SK-N-SH (cell line): ENCODE results near the gene SLC37A1. TPM values are rescaled to one million over a fixed set of nuclear protein-coding genes. Genes with fewer than 3 reads are reported as not detected.

ENCODE experiments used
- CTCF ChIA-PET: fragments of 300-600, 350-600 bp; formaldehyde crosslinking; extraction: SDS; loops from one replicate; lab custom pipeline; 2021; lab: Yijun Ruan, JAX
- POLR2A ChIA-PET: fragments of 350-600 bp; sonication (Branson Sonifier 250); formaldehyde crosslinking; extraction: SDS; loops from one replicate; lab custom pipeline; 2020; ENCODE audit warnings: antibody characterized with exemption, inconsistent platforms; lab: Yijun Ruan, JAX
- DNase-seq: peaks from one replicate; pipeline ENCODE4 v3.0.0; 2012
- H2AFZ ChIP-seq: fragments of 200-600 bp; sonication (generic); 2 replicates; pipeline ENCODE4 v1.8.1; 2016; ENCODE audit warnings: antibody characterized with exemption, mild to moderate bottlenecking, low read depth
- H3F3A ChIP-seq: fragments of 200-600 bp; sonication (generic); replicated peaks from 2 replicates; pipeline ENCODE3; 2016; ENCODE audit warnings: antibody characterized with exemption, mild to moderate bottlenecking; ENCODE audit not compliant: insufficient read depth
- H3K27ac ChIP-seq, 2 experiments: fragments of 200-500 bp in 1 of 2; fragments of 200-600 bp in 1 of 2; sonication (Bioruptor generic) in 1 of 2; sonication (generic), shearing (Covaris generic) in 1 of 2; 2 replicates each; pipeline versions ENCODE4 v1.5.1 to v1.6.1; 2014 to 2016; ENCODE audit warnings: low read depth in 2 of 2, inconsistent platforms in 1 of 2, low read length in 1 of 2, mild to moderate bottlenecking in 1 of 2, mixed read lengths in 1 of 2
- H3K27me3 ChIP-seq: fragments of 200-600 bp; sonication (generic), shearing (Covaris generic); 2 replicates; pipeline ENCODE4 v1.6.1; 2016; ENCODE audit warnings: mixed run types; ENCODE audit not compliant: insufficient read depth
- H3K36me3 ChIP-seq, 2 experiments: fragments of 200-500 bp in 1 of 2; fragments of 200-600 bp in 1 of 2; sonication (Bioruptor generic) in 1 of 2; sonication (generic) in 1 of 2; replicated peaks in 1 of 2; 2 replicates each; pipeline versions ENCODE3 to v1.5.1; 2014 to 2016; ENCODE audit warnings: low read length in 1 of 2, mild to moderate bottlenecking in 1 of 2; ENCODE audit not compliant: insufficient read depth in 2 of 2, control insufficient read depth in 1 of 2
- H3K4me1 ChIP-seq, 2 experiments: fragments of 200-500 bp in 1 of 2; fragments of 200-600 bp in 1 of 2; sonication (Bioruptor generic) in 1 of 2; sonication (generic), shearing (Covaris generic) in 1 of 2; 2 replicates each; pipeline versions ENCODE4 v1.5.1 to v1.6.1; 2014 to 2016; ENCODE audit warnings: low read depth in 1 of 2, low read length in 1 of 2, mixed run types in 1 of 2; ENCODE audit not compliant: insufficient read depth in 2 of 2, control insufficient read depth in 1 of 2
- H3K4me2 ChIP-seq: fragments of 200-600 bp; sonication (generic), shearing (Covaris generic); 2 replicates; pipeline ENCODE4 v1.6.1; 2017; ENCODE audit warnings: mixed run types
- H3K4me3 ChIP-seq, 2 experiments: fragments of 200-500 bp in 1 of 2; fragments of 200-600 bp in 1 of 2; sonication (Bioruptor generic) in 1 of 2; sonication (generic), shearing (Covaris generic) in 1 of 2; 2 replicates each; pipeline versions ENCODE4 v1.5.1 to v1.8.1; 2014 to 2016; ENCODE audit warnings: low read depth in 2 of 2, inconsistent platforms in 1 of 2, low read length in 1 of 2, mild to moderate bottlenecking in 1 of 2, mixed read lengths in 1 of 2, moderate library complexity in 1 of 2
- H3K79me2 ChIP-seq: fragments of 200-600 bp; sonication (generic); 2 replicates; pipeline ENCODE4 v1.8.1; 2017; ENCODE audit warnings: mild to moderate bottlenecking; ENCODE audit not compliant: insufficient read depth
- H3K9ac ChIP-seq: fragments of 200-600 bp; sonication (generic); 2 replicates; pipeline ENCODE4 v1.6.1; 2017; ENCODE audit warnings: mixed run types
- H3K9me2 ChIP-seq: fragments of 200-600 bp; sonication (generic); 2 replicates; pipeline ENCODE4 v1.6.1; 2017; ENCODE audit warnings: mixed run types
- H3K9me3 ChIP-seq: fragments of 200-600 bp; sonication (generic); 2 replicates; pipeline ENCODE4 v1.6.1; 2017; ENCODE audit warnings: mixed run types, mild to moderate bottlenecking, moderate library complexity
- H4K20me1 ChIP-seq: fragments of 200-600 bp; sonication (generic); 2 replicates; pipeline ENCODE4 v1.6.1; 2017; ENCODE audit warnings: mild to moderate bottlenecking, mixed run types; ENCODE audit not compliant: insufficient read depth
- EZH2phosphoT487 ChIP-seq: fragments of 200-600 bp; sonication (generic); IDR thresholded peaks from 2 replicates; pipeline ENCODE4 v1.6.1; 2017; ENCODE audit warnings: low read depth, mixed run types, mild to moderate bottlenecking, antibody characterized with exemption, moderate library complexity, borderline replicate concordance
- FOXJ3 ChIP-seq: sonication (generic); formaldehyde crosslinking; IDR thresholded peaks from 2 replicates; pipeline ENCODE4 v1.5.1; 2020; ENCODE audit warnings: mild to moderate bottlenecking, missing genetic modification reagents
- JUND ChIP-seq: IDR thresholded peaks from 2 replicates; pipeline ENCODE4 v1.4.0; 2012
- MEF2A ChIP-seq: IDR thresholded peaks from 2 replicates; pipeline ENCODE4 v1.4.0; 2012; ENCODE audit warnings: low read depth, borderline replicate concordance
- MXI1 ChIP-seq: IDR thresholded peaks from 2 replicates; pipeline ENCODE4 v1.6.1; 2012; ENCODE audit warnings: mild to moderate bottlenecking, low read depth, low read length, improper control_type of control experiment
- POLR2AphosphoS5 ChIP-seq: IDR thresholded peaks from 2 replicates; pipeline ENCODE4 v1.6.1; 2012; ENCODE audit warnings: low read depth, low read length
- RAD21 ChIP-seq: IDR thresholded peaks from 2 replicates; pipeline ENCODE4 v1.6.1; 2012; ENCODE audit warnings: mild to moderate bottlenecking, low read length
- RFX5 ChIP-seq: IDR thresholded peaks from 2 replicates; pipeline ENCODE4 v1.6.1; 2012; ENCODE audit warnings: mild to moderate bottlenecking, improper control_type of control experiment, low read length
- SMC3 ChIP-seq: IDR thresholded peaks from 2 replicates; pipeline ENCODE4 v1.6.1; 2012; ENCODE audit warnings: low read depth, low read length, improper control_type of control experiment
- WGBS: methylation state at CpG from one replicate; pipeline ENCODE4 v1.1.6; 2017; ENCODE audit warnings: low lambda C conversion rate; 5-methylcytosine and 5-hydroxymethylcytosine counted together
- polyA plus RNA-seq, 3 experiments: library from polyadenylated mRNA; depleted of rRNA; stranded (reverse); fragments of >200 nt; gene quantifications; 2 replicates each; pipeline ENCODE4 v1.2.3, GENCODE V29; 2012
- TF ChIP-seq, protein P1 (sequence below): fragments of 200-600 bp; sonication (generic); IDR thresholded peaks from 2 replicates; pipeline ENCODE4 v1.6.1; 2017; ENCODE audit warnings: antibody characterized with exemption, mild to moderate bottlenecking, moderate library complexity
- TF ChIP-seq, protein P2 (sequence below): IDR thresholded peaks from 2 replicates; pipeline ENCODE4; 2012
- TF ChIP-seq, protein P3 (sequence below): fragments of 150-350 bp; IDR thresholded peaks from 2 replicates; pipeline ENCODE4 v1.6.1; 2017; ENCODE audit warnings: antibody characterized with exemption, low read length, low read depth, borderline replicate concordance
- TF ChIP-seq, protein P4 (sequence below): IDR thresholded peaks from 2 replicates; pipeline ENCODE4 v1.4.0; 2012; ENCODE audit warnings: low read depth, borderline replicate concordance
- TF ChIP-seq, protein P5 (sequence below): IDR thresholded peaks from 2 replicates; pipeline ENCODE4 v1.6.1; 2012; ENCODE audit warnings: mild to moderate bottlenecking, low read depth, low read length, moderate library complexity

Gene SLC37A1
- polyA plus RNA-seq, 1 of the 3 experiments (the other 2 are of a cell fraction) = 2.8 TPM

DNA sequence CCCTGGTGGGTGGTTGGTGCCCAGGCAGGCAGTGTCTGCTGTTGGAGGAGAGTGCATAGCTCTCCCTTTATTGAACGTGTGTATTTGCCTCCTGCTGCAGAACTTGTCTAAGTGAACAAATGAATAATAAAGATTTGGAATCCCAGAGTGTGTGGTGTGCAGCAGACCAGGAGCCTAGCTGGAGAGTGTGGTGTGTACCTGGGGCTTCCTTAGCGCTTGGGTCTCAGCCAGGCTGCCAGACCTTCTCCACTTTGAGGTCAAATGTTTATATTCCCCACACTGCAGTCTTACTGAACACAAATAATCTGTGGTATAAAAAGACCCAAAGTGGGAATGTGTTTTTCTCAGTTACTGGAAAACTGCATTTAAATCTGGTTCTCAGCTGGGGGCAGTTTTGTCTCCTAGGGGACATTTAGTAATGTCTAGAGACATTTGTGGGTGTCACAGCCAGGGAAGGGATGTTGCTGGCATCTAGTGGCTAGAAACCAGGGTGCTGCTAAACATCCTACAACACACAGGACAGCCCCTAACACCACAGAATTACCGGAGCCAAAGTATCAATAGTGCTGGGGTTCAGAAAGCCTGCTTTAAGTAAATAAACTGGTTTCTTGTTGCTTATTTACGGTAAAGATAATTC lies 23.6 kb downstream of the SLC37A1 start:
- H3K9me2 ChIP-seq = no peaks in the 10 kb centered on the region
- no peak for TF ChIP-seq EZH2phosphoT487
- TF ChIP-seq MEF2A = no peak
- TF ChIP-seq JUND = no peak
- TF ChIP-seq, protein P1, sequence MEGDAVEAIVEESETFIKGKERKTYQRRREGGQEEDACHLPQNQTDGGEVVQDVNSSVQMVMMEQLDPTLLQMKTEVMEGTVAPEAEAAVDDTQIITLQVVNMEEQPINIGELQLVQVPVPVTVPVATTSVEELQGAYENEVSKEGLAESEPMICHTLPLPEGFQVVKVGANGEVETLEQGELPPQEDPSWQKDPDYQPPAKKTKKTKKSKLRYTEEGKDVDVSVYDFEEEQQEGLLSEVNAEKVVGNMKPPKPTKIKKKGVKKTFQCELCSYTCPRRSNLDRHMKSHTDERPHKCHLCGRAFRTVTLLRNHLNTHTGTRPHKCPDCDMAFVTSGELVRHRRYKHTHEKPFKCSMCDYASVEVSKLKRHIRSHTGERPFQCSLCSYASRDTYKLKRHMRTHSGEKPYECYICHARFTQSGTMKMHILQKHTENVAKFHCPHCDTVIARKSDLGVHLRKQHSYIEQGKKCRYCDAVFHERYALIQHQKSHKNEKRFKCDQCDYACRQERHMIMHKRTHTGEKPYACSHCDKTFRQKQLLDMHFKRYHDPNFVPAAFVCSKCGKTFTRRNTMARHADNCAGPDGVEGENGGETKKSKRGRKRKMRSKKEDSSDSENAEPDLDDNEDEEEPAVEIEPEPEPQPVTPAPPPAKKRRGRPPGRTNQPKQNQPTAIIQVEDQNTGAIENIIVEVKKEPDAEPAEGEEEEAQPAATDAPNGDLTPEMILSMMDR = peak; percentile 43
- TF ChIP-seq, protein P2, sequence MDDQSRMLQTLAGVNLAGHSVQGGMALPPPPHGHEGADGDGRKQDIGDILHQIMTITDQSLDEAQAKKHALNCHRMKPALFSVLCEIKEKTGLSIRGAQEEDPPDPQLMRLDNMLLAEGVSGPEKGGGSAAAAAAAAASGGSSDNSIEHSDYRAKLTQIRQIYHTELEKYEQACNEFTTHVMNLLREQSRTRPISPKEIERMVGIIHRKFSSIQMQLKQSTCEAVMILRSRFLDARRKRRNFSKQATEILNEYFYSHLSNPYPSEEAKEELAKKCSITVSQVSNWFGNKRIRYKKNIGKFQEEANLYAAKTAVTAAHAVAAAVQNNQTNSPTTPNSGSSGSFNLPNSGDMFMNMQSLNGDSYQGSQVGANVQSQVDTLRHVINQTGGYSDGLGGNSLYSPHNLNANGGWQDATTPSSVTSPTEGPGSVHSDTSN = no peak
- TF ChIP-seq, protein P3, sequence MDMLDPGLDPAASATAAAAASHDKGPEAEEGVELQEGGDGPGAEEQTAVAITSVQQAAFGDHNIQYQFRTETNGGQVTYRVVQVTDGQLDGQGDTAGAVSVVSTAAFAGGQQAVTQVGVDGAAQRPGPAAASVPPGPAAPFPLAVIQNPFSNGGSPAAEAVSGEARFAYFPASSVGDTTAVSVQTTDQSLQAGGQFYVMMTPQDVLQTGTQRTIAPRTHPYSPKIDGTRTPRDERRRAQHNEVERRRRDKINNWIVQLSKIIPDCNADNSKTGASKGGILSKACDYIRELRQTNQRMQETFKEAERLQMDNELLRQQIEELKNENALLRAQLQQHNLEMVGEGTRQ = no peak
- no peak for TF ChIP-seq RFX5
- TF ChIP-seq POLR2AphosphoS5 = no peak
- TF ChIP-seq, protein P4, sequence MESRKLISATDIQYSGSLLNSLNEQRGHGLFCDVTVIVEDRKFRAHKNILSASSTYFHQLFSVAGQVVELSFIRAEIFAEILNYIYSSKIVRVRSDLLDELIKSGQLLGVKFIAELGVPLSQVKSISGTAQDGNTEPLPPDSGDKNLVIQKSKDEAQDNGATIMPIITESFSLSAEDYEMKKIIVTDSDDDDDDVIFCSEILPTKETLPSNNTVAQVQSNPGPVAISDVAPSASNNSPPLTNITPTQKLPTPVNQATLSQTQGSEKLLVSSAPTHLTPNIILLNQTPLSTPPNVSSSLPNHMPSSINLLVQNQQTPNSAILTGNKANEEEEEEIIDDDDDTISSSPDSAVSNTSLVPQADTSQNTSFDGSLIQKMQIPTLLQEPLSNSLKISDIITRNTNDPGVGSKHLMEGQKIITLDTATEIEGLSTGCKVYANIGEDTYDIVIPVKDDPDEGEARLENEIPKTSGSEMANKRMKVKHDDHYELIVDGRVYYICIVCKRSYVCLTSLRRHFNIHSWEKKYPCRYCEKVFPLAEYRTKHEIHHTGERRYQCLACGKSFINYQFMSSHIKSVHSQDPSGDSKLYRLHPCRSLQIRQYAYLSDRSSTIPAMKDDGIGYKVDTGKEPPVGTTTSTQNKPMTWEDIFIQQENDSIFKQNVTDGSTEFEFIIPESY = no peak
- TF ChIP-seq MXI1 = no peak
- TF ChIP-seq, protein P5, sequence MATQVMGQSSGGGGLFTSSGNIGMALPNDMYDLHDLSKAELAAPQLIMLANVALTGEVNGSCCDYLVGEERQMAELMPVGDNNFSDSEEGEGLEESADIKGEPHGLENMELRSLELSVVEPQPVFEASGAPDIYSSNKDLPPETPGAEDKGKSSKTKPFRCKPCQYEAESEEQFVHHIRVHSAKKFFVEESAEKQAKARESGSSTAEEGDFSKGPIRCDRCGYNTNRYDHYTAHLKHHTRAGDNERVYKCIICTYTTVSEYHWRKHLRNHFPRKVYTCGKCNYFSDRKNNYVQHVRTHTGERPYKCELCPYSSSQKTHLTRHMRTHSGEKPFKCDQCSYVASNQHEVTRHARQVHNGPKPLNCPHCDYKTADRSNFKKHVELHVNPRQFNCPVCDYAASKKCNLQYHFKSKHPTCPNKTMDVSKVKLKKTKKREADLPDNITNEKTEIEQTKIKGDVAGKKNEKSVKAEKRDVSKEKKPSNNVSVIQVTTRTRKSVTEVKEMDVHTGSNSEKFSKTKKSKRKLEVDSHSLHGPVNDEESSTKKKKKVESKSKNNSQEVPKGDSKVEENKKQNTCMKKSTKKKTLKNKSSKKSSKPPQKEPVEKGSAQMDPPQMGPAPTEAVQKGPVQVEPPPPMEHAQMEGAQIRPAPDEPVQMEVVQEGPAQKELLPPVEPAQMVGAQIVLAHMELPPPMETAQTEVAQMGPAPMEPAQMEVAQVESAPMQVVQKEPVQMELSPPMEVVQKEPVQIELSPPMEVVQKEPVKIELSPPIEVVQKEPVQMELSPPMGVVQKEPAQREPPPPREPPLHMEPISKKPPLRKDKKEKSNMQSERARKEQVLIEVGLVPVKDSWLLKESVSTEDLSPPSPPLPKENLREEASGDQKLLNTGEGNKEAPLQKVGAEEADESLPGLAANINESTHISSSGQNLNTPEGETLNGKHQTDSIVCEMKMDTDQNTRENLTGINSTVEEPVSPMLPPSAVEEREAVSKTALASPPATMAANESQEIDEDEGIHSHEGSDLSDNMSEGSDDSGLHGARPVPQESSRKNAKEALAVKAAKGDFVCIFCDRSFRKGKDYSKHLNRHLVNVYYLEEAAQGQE = no peak
- peak; percentile 21; the same call in 1 of the 2 replicates for TF ChIP-seq SMC3
- no peak for TF ChIP-seq FOXJ3 (CRISPR knock-in tag)
- TF ChIP-seq RAD21 = peak; percentile 68
- TF ChIP-seq, all 33 proteins: peak for 3
- Histone ChIP-seq H3K27ac (no peak overlapping the region), H3K9me3 (no peaks in the 10 kb centered on the region), H3F3A (no peaks in the 10 kb centered on the region), H3K9ac (no peak overlapping the region), H4K20me1 (no peaks in the 10 kb centered on the region), H3K4me1 (peaks cover 0 to 26% of the 10 kb centered on the region in 2 experiments; a peak in 1 of 4 replicates), H3K27me3 (no peaks in the 10 kb centered on the region), H3K4me2 (no peak overlapping the region), H3K36me3 (no peaks in the 10 kb centered on the region), H3K79me2 (no peaks in the 10 kb centered on the region), H2AFZ (no peak overlapping the region), H3K4me3 (no peak overlapping the region)
- WGBS = 70% methylated on average over 3 of the region's 4 CpGs
- DNase-seq = no peak
- ChIA-PET CTCF (interaction anchor here (0.9 to 2.1 kb wide), 8 partner anchors 9 to 392 kb away, joined by 3 to 11 read pairs (median 3); no protein-coding TSS in a partner anchor), POLR2A (no interaction called here)
